HCT116 (cell line): Measurements from ENCODE around the gene TDRD9.

Source experiments
- EZH2 ChIP-seq: fragments of 200-600 bp; sonication (generic); IDR thresholded peaks from 2 replicates; pipeline ENCODE4 v1.6.1; 2017; ENCODE audit warnings: antibody characterized with exemption, mixed run types
- EZH2phosphoT487 ChIP-seq: fragments of 200-600 bp; IDR thresholded peaks from 2 replicates; pipeline ENCODE4 v1.6.1; 2018; ENCODE audit warnings: antibody characterized with exemption, borderline replicate concordance
- FOSL1 ChIP-seq: IDR thresholded peaks from 2 replicates; pipeline ENCODE4 v1.6.1; 2012; ENCODE audit warnings: low read depth
- JUND ChIP-seq: IDR thresholded peaks from 2 replicates; pipeline ENCODE4 v1.6.1; 2012
- POLR2A ChIP-seq: IDR thresholded peaks from 2 replicates; pipeline ENCODE4 v1.7.0; 2011; ENCODE audit warnings: borderline replicate concordance; ENCODE audit not compliant: insufficient read depth, insufficient read length; ENCODE audit errors: extremely low read depth
- RAD21 ChIP-seq: IDR thresholded peaks from 2 replicates; pipeline ENCODE4 v1.6.1; 2012; ENCODE audit warnings: low read depth, mild to moderate bottlenecking
- ZNF274 ChIP-seq: fragments of 200-500 bp; sonication (Bioruptor generic); IDR thresholded peaks from 2 replicates; pipeline ENCODE4 v1.6.1; 2014; ENCODE audit warnings: mild to moderate bottlenecking, low read depth, low read length, inconsistent platforms
- TF ChIP-seq, protein P1 (sequence below): IDR thresholded peaks from 2 replicates; pipeline ENCODE4 v1.6.1; 2012
- TF ChIP-seq, protein P2 (sequence below), 3 experiments: fragments of 200-600 bp in 1 of 3; sonication (generic) in 1 of 3; IDR thresholded peaks in 2 of 3; conservative IDR thresholded peaks in 1 of 3; 2 replicates each; pipeline ENCODE4 v1.5.1; 2012 to 2017; ENCODE audit warnings: low read depth in 2 of 3, low read length in 2 of 3, antibody characterized with exemption in 1 of 3, borderline replicate concordance in 1 of 3, control low read depth in 1 of 3, mild to moderate bottlenecking in 1 of 3, mixed read lengths in 1 of 3, mixed run types in 1 of 3, moderate library complexity in 1 of 3; ENCODE audit not compliant: insufficient read depth in 1 of 3
- TF ChIP-seq, protein P3 (sequence below): IDR thresholded peaks from 2 replicates; pipeline ENCODE4 v1.6.1; 2012; ENCODE audit warnings: low read depth

DNA sequence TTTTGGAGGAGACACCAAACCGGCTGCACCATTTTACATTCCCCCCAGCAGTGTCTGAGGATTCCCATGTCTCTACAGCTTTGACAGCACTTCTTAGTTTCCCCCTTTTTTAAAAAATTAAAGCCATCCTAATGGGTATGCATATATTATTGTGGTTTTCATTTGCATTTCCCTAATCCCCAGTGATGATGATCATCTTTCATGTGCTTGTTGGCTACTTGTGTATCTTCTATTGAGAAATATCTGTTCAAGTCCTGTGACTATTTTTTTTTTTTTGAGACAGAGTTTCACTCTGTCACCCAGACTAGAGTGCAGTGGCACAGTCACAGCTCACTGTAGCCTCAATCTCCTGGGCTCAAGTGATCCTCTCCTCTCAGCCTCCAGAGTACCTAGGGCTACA, 134.0 kb downstream of the TDRD9 start:
- TF ChIP-seq, protein P1, sequence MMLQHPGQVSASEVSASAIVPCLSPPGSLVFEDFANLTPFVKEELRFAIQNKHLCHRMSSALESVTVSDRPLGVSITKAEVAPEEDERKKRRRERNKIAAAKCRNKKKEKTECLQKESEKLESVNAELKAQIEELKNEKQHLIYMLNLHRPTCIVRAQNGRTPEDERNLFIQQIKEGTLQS, result no peak
- TF ChIP-seq, protein P2, sequence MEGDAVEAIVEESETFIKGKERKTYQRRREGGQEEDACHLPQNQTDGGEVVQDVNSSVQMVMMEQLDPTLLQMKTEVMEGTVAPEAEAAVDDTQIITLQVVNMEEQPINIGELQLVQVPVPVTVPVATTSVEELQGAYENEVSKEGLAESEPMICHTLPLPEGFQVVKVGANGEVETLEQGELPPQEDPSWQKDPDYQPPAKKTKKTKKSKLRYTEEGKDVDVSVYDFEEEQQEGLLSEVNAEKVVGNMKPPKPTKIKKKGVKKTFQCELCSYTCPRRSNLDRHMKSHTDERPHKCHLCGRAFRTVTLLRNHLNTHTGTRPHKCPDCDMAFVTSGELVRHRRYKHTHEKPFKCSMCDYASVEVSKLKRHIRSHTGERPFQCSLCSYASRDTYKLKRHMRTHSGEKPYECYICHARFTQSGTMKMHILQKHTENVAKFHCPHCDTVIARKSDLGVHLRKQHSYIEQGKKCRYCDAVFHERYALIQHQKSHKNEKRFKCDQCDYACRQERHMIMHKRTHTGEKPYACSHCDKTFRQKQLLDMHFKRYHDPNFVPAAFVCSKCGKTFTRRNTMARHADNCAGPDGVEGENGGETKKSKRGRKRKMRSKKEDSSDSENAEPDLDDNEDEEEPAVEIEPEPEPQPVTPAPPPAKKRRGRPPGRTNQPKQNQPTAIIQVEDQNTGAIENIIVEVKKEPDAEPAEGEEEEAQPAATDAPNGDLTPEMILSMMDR (IDR thresholded peaks at IDR 0.05 in 2 of 3, conservative IDR thresholded peaks at IDR 0.05 in 1 of 3; ENCODE audit: borderline replicate concordance in 1 of 3, insufficient read depth in 1 of 3, low read depth in 2 of 3, low read length in 2 of 3), result no peak
- no peak for TF ChIP-seq POLR2A
- no peak for TF ChIP-seq EZH2phosphoT487
- TF ChIP-seq, protein P3, sequence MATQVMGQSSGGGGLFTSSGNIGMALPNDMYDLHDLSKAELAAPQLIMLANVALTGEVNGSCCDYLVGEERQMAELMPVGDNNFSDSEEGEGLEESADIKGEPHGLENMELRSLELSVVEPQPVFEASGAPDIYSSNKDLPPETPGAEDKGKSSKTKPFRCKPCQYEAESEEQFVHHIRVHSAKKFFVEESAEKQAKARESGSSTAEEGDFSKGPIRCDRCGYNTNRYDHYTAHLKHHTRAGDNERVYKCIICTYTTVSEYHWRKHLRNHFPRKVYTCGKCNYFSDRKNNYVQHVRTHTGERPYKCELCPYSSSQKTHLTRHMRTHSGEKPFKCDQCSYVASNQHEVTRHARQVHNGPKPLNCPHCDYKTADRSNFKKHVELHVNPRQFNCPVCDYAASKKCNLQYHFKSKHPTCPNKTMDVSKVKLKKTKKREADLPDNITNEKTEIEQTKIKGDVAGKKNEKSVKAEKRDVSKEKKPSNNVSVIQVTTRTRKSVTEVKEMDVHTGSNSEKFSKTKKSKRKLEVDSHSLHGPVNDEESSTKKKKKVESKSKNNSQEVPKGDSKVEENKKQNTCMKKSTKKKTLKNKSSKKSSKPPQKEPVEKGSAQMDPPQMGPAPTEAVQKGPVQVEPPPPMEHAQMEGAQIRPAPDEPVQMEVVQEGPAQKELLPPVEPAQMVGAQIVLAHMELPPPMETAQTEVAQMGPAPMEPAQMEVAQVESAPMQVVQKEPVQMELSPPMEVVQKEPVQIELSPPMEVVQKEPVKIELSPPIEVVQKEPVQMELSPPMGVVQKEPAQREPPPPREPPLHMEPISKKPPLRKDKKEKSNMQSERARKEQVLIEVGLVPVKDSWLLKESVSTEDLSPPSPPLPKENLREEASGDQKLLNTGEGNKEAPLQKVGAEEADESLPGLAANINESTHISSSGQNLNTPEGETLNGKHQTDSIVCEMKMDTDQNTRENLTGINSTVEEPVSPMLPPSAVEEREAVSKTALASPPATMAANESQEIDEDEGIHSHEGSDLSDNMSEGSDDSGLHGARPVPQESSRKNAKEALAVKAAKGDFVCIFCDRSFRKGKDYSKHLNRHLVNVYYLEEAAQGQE, result no peak
- TF ChIP-seq FOSL1, result no peak
- TF ChIP-seq ZNF274, result no peak
- no peak for TF ChIP-seq EZH2
- no peak for TF ChIP-seq RAD21
- TF ChIP-seq JUND, result no peak
